ENCODE results near the gene AGT. TPM values are rescaled to one million over a fixed set of nuclear protein-coding genes. Genes with fewer than 3 reads are reported as not detected.

The AGT gene
- total RNA-seq (2022; extraction: Qiagen RNA extraction; ENCODE audit: low read depth): 0.07 to 0.29 TPM (median 0.17 TPM) in 4 of 5 replicates, not detected in the other

GRCh38 chr1:230713915-230714764, at the start of gene AGT:
TSS of gene AGT (minus strand) at chr1:230714122. CDS start at chr1:230710823, 3,299 bp downstream.

GRCh38 chr1:230747127-230747730, 33.3 kb upstream of the AGT start, which contains the start of gene CAPN9:
TSS of gene CAPN9 (plus strand) at chr1:230747388. CDS start at chr1:230747497, 109 bp downstream.

Other genes with a start within 250 kb of the AGT start
- 19.4 to 22.3 TPM (median 21.2 TPM) in 5 replicates for gene COG2, start 71.6 kb downstream of the AGT start, total RNA-seq (2022; extraction: Qiagen RNA extraction; ENCODE audit: low read depth)
- not detected in 5 replicates for gene CAPN9, start 33.3 kb upstream of the AGT start, total RNA-seq (2022; extraction: Qiagen RNA extraction; ENCODE audit: low read depth)
- gene C1orf198, start 154.4 kb upstream of the AGT start, total RNA-seq (2022; extraction: Qiagen RNA extraction; ENCODE audit: low read depth): 17.6 to 19.9 TPM (median 19.7 TPM) in 5 replicates

All from A549 treated with GW870086 at 1 μM for 4 hours (cell line).